SH-SY5Y (cell line): ENCODE measurements around the gene IAPP.

Experiments
- GATA2 ChIP-seq: IDR thresholded peaks from 2 replicates; pipeline ENCODE4 v1.6.1; 2011; ENCODE audit warnings: mild to moderate bottlenecking, low read depth, low read length
- GATA3 ChIP-seq: IDR thresholded peaks from 2 replicates; pipeline ENCODE4 v1.6.1; 2011; ENCODE audit warnings: low read depth, mild to moderate bottlenecking, low read length, moderate library complexity

IAPP gene

GRCh38 chr12:21372602-21373001 lies at the start of gene IAPP:
TSS of gene IAPP (plus strand) at chr12:21372902. CDS start at chr12:21373352, 450 bp downstream.
- TF ChIP-seq GATA2 (no peak), GATA3 (no peak)

- TF ChIP-seq GATA3 = no peak
- TF ChIP-seq GATA2 = no peak
Measured at GRCh38 chr12:21323736-21324135, 49.0 kb upstream of the IAPP start.

- TF ChIP-seq GATA2 (no peak), GATA3 (no peak)
Measured at GRCh38 chr12:21324551-21324950, 48.2 kb upstream of the IAPP start.

GRCh38 chr12:21328578-21328977 lies 44.1 kb upstream of the IAPP start:
- TF ChIP-seq GATA2 (no peak), GATA3 (no peak)

- TF ChIP-seq GATA2 (no peak), GATA3 (no peak)
Measured at GRCh38 chr12:21330682-21331253, 41.9 kb upstream of the IAPP start.

- TF ChIP-seq GATA3 (no peak), GATA2 (no peak)
Measured at GRCh38 chr12:21334771-21335325, 37.9 kb upstream of the IAPP start, which contains the start of gene SLCO1A2. TSS of gene SLCO1A2 (minus strand) at chr12:21334917. CDS start at chr12:21334647, 270 bp downstream.

- TF ChIP-seq GATA3 (no peak), GATA2 (no peak)
Measured at GRCh38 chr12:21336656-21337055, 36.0 kb upstream of the IAPP start.

GRCh38 chr12:21337453-21337852 lies 35.2 kb upstream of the IAPP start:
- no peak for TF ChIP-seq GATA2
- TF ChIP-seq GATA3 = no peak

- TF ChIP-seq GATA2 = no peak
- TF ChIP-seq GATA3 = no peak
Measured at GRCh38 chr12:21337959-21338744, 34.5 kb upstream of the IAPP start.

GRCh38 chr12:21339921-21340320 lies 32.8 kb upstream of the IAPP start:
- no peak for TF ChIP-seq GATA2
- no peak for TF ChIP-seq GATA3

- TF ChIP-seq GATA2 (no peak), GATA3 (no peak)
Measured at GRCh38 chr12:21340403-21340802, 32.3 kb upstream of the IAPP start.

GRCh38 chr12:21341769-21342168 lies 30.9 kb upstream of the IAPP start:
- TF ChIP-seq GATA3 (no peak), GATA2 (no peak)

- TF ChIP-seq GATA3 (no peak), GATA2 (no peak)
Measured at GRCh38 chr12:21343636-21344035, 29.1 kb upstream of the IAPP start.

- TF ChIP-seq GATA2 (no peak), GATA3 (no peak)
Measured at GRCh38 chr12:21346542-21347205, 26.0 kb upstream of the IAPP start.
